Epidermal melanocyte (primary cell): Measurements from ENCODE around the gene HNRNPH3.

Experiments used
- DNase-seq: peaks from one replicate; pipeline ENCODE4 v3.0.0; 2011; ENCODE audit warnings: low spot score; ENCODE audit not compliant: insufficient read length

The HNRNPH3 gene

DNA sequence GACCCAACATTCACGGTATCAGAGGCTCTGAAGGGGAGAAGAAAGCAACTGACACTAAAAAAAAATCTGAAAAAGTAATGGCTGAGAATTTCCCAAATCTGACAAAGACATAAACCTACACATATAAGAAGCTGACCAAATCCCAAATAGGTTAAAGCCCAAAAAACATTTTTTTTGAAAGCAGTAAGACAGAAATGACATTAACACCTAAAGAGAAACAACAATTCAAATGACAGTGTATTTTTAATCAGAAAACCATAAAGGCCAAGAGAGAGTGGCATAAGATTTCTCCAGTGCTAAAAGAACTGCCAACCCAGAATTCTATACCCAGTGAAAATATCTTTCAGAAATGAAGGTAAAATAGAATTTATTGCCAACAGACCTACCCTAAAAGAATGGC is 39.7 kb downstream of the HNRNPH3 start:
- no peak for DNase-seq

DNA sequence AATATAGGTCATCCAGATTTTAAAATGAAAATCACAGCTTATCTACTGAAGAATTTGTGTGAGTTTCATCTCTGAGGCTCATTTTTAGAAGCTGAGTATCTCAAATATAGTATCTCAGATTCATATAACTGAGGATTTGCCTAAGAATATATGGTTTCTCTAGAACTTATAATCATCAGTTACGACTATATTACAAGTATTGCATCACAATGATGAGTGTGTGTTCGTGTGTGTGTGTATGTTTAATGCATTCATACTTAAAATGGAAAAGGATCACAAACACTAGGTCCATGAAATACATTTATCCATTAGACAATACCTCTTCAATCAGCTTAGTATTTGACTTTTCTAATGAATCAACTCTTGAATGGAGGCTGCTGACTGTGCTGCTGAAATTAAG is 53.9 kb downstream of the HNRNPH3 start:
- no peak for DNase-seq
